ENCODE measurements around the gene CSNK1G1.

DNA sequence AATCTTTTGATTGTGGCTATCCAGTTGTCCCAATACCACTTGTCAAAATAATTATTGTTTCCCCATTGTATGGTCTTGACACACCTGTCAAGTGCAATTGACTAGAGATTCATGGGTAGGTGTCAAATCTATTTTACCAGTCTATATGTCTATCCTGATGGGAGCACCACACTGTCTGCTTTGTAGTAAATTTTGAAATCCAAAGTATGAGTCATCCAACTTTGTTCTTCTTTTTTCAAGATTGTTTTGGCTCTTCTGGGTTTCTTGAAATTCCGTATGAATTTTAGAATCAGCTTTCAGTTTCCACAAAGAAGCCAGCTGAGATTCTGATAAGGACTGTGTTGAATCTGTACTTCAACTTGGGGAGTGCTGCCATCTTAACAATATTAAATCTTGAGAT, 71.9 kb downstream of the CSNK1G1 start:
- TF ChIP-seq, protein P1, sequence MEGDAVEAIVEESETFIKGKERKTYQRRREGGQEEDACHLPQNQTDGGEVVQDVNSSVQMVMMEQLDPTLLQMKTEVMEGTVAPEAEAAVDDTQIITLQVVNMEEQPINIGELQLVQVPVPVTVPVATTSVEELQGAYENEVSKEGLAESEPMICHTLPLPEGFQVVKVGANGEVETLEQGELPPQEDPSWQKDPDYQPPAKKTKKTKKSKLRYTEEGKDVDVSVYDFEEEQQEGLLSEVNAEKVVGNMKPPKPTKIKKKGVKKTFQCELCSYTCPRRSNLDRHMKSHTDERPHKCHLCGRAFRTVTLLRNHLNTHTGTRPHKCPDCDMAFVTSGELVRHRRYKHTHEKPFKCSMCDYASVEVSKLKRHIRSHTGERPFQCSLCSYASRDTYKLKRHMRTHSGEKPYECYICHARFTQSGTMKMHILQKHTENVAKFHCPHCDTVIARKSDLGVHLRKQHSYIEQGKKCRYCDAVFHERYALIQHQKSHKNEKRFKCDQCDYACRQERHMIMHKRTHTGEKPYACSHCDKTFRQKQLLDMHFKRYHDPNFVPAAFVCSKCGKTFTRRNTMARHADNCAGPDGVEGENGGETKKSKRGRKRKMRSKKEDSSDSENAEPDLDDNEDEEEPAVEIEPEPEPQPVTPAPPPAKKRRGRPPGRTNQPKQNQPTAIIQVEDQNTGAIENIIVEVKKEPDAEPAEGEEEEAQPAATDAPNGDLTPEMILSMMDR (IDR thresholded peaks at IDR 0.05; ENCODE audit: insufficient read depth, low read depth, low read length) = no peak
- no peak for TF ChIP-seq EZH2 (IDR thresholded peaks at IDR 0.05; ENCODE audit: insufficient read depth, low read length)
